OCI-LY7 (cell line): ENCODE results near the gene AARS2.

Experiments used
- EZH2phosphoT487 ChIP-seq: fragments of 200-600 bp; sonication (generic); IDR thresholded peaks from 2 replicates; pipeline ENCODE4 v1.6.1; 2018; ENCODE audit warnings: low read depth, borderline replicate concordance, mild to moderate bottlenecking, mixed run types, antibody characterized with exemption, low read length, moderate library complexity, mixed read lengths
- TF ChIP-seq, protein P1 (sequence below): fragments of 200-600 bp; sonication (generic); conservative IDR thresholded peaks from 2 replicates; pipeline ENCODE4 v1.5.1; 2014; ENCODE audit warnings: mild to moderate bottlenecking, antibody characterized with exemption, low read length, moderate library complexity, mixed read lengths

DNA sequence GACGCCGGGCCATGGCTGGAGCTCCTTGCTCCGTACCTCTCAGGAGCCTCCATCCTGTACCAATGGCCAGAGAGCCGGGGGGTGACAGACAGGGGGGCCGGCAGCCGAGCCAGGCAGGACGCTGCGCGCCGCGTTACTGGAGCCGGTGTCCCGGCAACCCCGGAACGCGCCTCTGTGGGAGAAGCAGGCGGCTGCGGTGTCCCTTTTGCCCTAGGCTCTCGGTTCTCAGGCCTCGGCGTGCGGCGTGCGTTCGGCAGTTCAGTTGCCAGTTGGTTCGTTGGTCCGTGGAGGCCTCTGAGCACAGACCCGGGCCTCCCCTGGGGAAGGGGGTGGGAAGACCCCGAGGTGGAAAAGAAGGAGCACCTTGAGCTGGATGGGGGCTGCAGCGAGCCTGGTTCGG is 29.3 kb upstream of the AARS2 start, which contains the start of gene SPATS1:
- no peak for TF ChIP-seq EZH2phosphoT487
- TF ChIP-seq, protein P1, sequence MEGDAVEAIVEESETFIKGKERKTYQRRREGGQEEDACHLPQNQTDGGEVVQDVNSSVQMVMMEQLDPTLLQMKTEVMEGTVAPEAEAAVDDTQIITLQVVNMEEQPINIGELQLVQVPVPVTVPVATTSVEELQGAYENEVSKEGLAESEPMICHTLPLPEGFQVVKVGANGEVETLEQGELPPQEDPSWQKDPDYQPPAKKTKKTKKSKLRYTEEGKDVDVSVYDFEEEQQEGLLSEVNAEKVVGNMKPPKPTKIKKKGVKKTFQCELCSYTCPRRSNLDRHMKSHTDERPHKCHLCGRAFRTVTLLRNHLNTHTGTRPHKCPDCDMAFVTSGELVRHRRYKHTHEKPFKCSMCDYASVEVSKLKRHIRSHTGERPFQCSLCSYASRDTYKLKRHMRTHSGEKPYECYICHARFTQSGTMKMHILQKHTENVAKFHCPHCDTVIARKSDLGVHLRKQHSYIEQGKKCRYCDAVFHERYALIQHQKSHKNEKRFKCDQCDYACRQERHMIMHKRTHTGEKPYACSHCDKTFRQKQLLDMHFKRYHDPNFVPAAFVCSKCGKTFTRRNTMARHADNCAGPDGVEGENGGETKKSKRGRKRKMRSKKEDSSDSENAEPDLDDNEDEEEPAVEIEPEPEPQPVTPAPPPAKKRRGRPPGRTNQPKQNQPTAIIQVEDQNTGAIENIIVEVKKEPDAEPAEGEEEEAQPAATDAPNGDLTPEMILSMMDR, result no peak
